ENCODE data around the gene THYN1.
A peak's percentile ranks its signal among the peaks of the same experiment; 100 is the strongest.
"Not testable (repeated sequence)": the region's sequence is repeated elsewhere in the genome, so short reads cannot be mapped to it uniquely, and the experiment has no call there.

Gene THYN1

GRCh38 chr11:134275188-134275533 is 22.0 kb upstream of the THYN1 start:
- no peak for ATAC-seq

GRCh38 chr11:134273317-134273712 is 20.2 kb upstream of the THYN1 start:
- ATAC-seq = no peak
- no peak for DNase-seq

More at GRCh38 chr11:134275188-134275533, 22.0 kb upstream of the THYN1 start:
- DNase-seq = no peak

- no peak for ATAC-seq
- DNase-seq = no peak
Measured at GRCh38 chr11:134272381-134273316, 19.5 kb upstream of the THYN1 start.

- ATAC-seq (no peak), DNase-seq (no peak)
Measured at GRCh38 chr11:134271978-134272377, 18.8 kb upstream of the THYN1 start.

- ATAC-seq = no peak
Measured at GRCh38 chr11:134270250-134270714, 17.1 kb upstream of the THYN1 start.

GRCh38 chr11:134267966-134268365 is 14.8 kb upstream of the THYN1 start:
- ATAC-seq (no peak), DNase-seq (no peak)

More at GRCh38 chr11:134270250-134270714, 17.1 kb upstream of the THYN1 start:
- no peak for DNase-seq

GRCh38 chr11:134267461-134267860 is 14.3 kb upstream of the THYN1 start:
- DNase-seq = no peak
- ATAC-seq = no peak

- DNase-seq (no peak), ATAC-seq (no peak)
Measured at GRCh38 chr11:134266841-134267251, 13.7 kb upstream of the THYN1 start.

- no peak for ATAC-seq
- no peak for DNase-seq
Measured at GRCh38 chr11:134266440-134266839, 13.3 kb upstream of the THYN1 start.

GRCh38 chr11:134264966-134265764 is 12.0 kb upstream of the THYN1 start:
- no peak for DNase-seq
- no peak for ATAC-seq

- no peak for ATAC-seq
- peak; percentile 27 for DNase-seq
Measured at GRCh38 chr11:134261626-134262488, 8.7 kb upstream of the THYN1 start.

- DNase-seq (no peak), ATAC-seq (no peak)
Measured at GRCh38 chr11:134260983-134261382, 7.8 kb upstream of the THYN1 start.

- DNase-seq (no peak), ATAC-seq (no peak)
Measured at GRCh38 chr11:134260503-134260902, 7.4 kb upstream of the THYN1 start.

GRCh38 chr11:134258577-134258976 is 5.4 kb upstream of the THYN1 start:
- DNase-seq (no peak), ATAC-seq (no peak)

GRCh38 chr11:134257101-134257500 is 3.9 kb upstream of the THYN1 start:
- DNase-seq (no peak), ATAC-seq (no peak)

- not testable (repeated sequence) for DNase-seq, ATAC-seq
Measured at GRCh38 chr11:134255184-134255561, 2.0 kb upstream of the THYN1 start.

- DNase-seq (no peak), ATAC-seq (no peak)
Measured at GRCh38 chr11:134254433-134255183, 1.5 kb upstream of the THYN1 start.

- DNase-seq (peak; percentile 36), ATAC-seq (peak; percentile 14)
Measured at GRCh38 chr11:134252346-134253187, 585 bp downstream of the THYN1 start.

GRCh38 chr11:134250675-134251074 is 2.5 kb downstream of the THYN1 start:
- no peak for ATAC-seq
- DNase-seq = no peak

GRCh38 chr11:134250246-134250645 is 2.9 kb downstream of the THYN1 start:
- DNase-seq (no peak), ATAC-seq (no peak)
